Right atrium auricular region (tissue), 2 donors: Measurements from ENCODE around the gene TENM3. TPM values are rescaled to one million over a fixed set of nuclear protein-coding genes. Genes with fewer than 3 reads are reported as not detected.

Experiments used
- DNase-seq: peaks from one replicate; pipeline ENCODE4 v3.0.0-alpha.2; 2019; ENCODE audit warnings: low spot score
- H3K27ac ChIP-seq, 2 donors: fragments of 200-600 bp; sonication (generic); 1 replicate in 1 of 2; 2 replicates in 1 of 2; pipeline ENCODE4 v1.5.1; 2016 to 2019
- H3K27me3 ChIP-seq, 2 donors: fragments of 200-600 bp; sonication (generic); one replicate each; pipeline versions ENCODE4 v1.5.1 to v1.6.0; 2017 to 2019
- H3K36me3 ChIP-seq: fragments of 200-600 bp; sonication (generic); one replicate; pipeline ENCODE4 v1.5.1; 2016
- H3K4me1 ChIP-seq, 2 donors: fragments of 200-600 bp; sonication (generic); one replicate each; pipeline versions ENCODE4 v1.5.1 to v1.6.0; 2017 to 2019
- H3K4me3 ChIP-seq, 2 donors: fragments of 200-600 bp; sonication (generic); 1 replicate in 1 of 2; 2 replicates in 1 of 2; pipeline ENCODE4 v1.5.1; 2017 to 2019; ENCODE audit warnings: mild to moderate bottlenecking in 1 of 2, moderate library complexity in 1 of 2
- H3K9me3 ChIP-seq, 2 donors: fragments of 200-600 bp; sonication (generic); one replicate each; pipeline ENCODE4 v1.5.1; 2019
- total RNA-seq, 2 donors: library from RNA; depleted of rRNA; stranded (reverse); fragments of >200 nt; gene quantifications; one replicate each; pipeline ENCODE4 v1.1.0, GENCODE V29; 2016
- TF ChIP-seq, protein P1 (sequence below), 2 donors: fragments of 200-600 bp; sonication (generic); IDR thresholded peaks; one replicate each; pipeline ENCODE4 v1.5.1; 2019; ENCODE audit warnings: antibody characterized with exemption in 2 of 2

The TENM3 gene
- total RNA-seq, 2 donors from 2014 or later, result 10.7 to 15.9 TPM

DNA sequence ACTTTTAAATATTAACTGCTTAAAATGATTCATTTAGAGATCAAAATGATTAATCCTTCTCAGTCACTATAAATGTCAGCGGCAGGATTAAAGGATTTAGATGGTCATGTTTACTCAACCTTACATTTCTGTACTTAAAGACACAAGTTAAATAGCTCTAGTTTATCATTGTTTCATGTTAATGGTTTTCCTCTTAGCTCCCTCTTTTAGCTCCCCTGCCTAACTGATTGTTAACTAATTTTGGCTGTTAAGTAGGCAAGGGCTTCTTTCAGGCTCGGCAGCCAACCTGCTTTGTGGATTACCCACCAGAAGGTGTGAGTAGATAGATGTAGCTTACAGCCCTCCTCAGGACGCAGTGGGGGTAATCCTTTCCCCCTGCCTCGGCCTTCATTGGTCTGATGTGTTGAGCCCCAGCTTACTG is 96.0 kb downstream of the TENM3 start:
- Histone ChIP-seq H3K4me1 (no peaks in the 10 kb centered on the region), H3K4me3 (no peak overlapping the region)

DNA sequence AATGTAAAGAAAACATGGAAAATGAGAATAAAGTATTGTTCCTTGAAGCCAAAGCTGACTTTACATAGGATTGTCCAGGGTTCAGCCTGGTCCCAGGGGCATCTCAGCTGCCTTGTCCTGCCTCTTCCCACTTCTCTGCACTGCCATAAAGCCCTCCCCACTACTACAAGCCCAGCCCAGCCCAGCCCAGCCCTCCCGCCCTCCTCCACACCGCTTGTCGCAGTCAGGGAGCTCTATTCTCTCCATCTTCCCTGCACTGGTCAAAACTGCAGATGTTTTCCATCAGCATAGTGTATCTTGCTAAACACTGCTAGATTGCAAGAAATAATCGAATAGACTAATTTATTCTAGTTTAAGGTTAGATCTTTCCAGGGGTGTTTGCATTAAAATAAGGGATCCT is 100.3 kb downstream of the TENM3 start:
- H3K27ac ChIP-seq, result no peak overlapping the region
- no peak for DNase-seq
- H3K9me3 ChIP-seq, result no peaks in the 10 kb centered on the region
- no peaks in the 10 kb centered on the region for H3K36me3 ChIP-seq
- no peaks in the 10 kb centered on the region for H3K27me3 ChIP-seq
- H3K4me3 ChIP-seq, result no peak overlapping the region
- TF ChIP-seq, protein P1, sequence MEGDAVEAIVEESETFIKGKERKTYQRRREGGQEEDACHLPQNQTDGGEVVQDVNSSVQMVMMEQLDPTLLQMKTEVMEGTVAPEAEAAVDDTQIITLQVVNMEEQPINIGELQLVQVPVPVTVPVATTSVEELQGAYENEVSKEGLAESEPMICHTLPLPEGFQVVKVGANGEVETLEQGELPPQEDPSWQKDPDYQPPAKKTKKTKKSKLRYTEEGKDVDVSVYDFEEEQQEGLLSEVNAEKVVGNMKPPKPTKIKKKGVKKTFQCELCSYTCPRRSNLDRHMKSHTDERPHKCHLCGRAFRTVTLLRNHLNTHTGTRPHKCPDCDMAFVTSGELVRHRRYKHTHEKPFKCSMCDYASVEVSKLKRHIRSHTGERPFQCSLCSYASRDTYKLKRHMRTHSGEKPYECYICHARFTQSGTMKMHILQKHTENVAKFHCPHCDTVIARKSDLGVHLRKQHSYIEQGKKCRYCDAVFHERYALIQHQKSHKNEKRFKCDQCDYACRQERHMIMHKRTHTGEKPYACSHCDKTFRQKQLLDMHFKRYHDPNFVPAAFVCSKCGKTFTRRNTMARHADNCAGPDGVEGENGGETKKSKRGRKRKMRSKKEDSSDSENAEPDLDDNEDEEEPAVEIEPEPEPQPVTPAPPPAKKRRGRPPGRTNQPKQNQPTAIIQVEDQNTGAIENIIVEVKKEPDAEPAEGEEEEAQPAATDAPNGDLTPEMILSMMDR (IDR thresholded peaks at IDR 0.05), result no peak
- H3K4me1 ChIP-seq, result no peaks in the 10 kb centered on the region

More for the DNA sequence above, 96.0 kb downstream of the TENM3 start:
- no peaks in the 10 kb centered on the region for H3K27me3 ChIP-seq
- no peak overlapping the region for H3K27ac ChIP-seq
- no peaks in the 10 kb centered on the region for H3K9me3 ChIP-seq
- no peaks in the 10 kb centered on the region for H3K36me3 ChIP-seq
- DNase-seq, result no peak
- TF ChIP-seq, protein P1 (IDR thresholded peaks at IDR 0.05), result no peak

DNA sequence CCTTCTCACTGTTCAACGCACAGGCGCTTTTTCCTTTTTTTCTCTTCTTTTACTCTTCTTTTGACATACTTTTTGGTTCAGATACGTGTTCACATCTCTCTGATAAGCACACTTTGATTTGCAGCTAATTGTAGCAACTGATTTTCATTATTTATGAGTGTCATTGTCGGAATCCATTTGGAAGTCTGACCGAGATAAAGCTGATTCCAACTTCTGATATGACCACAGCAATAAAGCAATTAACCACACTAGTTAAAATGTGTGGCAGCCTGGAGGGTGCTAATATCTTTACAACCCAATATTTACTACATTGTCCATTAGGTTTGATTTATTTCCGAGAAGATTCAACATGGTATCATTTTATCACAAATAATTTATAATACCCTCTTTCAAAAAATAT is 101.8 kb downstream of the TENM3 start:
- Histone ChIP-seq H3K4me3 (no peak overlapping the region), H3K9me3 (no peaks in the 10 kb centered on the region), H3K36me3 (no peaks in the 10 kb centered on the region), H3K4me1 (no peaks in the 10 kb centered on the region), H3K27ac (no peak overlapping the region), H3K27me3 (no peaks in the 10 kb centered on the region)
- no peak for DNase-seq
- TF ChIP-seq, protein P1 (IDR thresholded peaks at IDR 0.05), result no peak

DNA sequence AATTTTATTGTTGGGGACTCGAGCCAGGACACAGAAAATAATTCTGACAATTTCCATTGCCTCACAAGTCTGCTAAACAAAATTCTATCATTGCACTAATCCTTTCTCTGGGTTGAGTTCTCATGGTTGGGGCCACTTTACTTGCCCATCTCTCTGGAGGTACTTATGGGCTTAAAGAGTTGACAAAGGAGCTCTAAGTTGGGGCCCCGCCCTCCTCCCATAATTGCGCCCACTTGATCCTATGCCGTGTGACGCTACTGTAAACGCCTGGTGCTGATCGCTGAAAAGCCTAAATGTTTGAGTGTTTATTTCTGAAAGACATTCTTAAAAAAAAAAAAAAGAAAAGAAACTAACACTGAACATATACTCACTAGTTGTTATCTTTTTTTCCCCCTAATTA is 103.0 kb downstream of the TENM3 start:
- Histone ChIP-seq H3K27ac (no peak overlapping the region), H3K9me3 (no peaks in the 10 kb centered on the region), H3K36me3 (no peaks in the 10 kb centered on the region), H3K27me3 (no peaks in the 10 kb centered on the region), H3K4me1 (no peaks in the 10 kb centered on the region), H3K4me3 (no peak overlapping the region)
- no peak for DNase-seq
- TF ChIP-seq, protein P1 (IDR thresholded peaks at IDR 0.05), result no peak

DNA sequence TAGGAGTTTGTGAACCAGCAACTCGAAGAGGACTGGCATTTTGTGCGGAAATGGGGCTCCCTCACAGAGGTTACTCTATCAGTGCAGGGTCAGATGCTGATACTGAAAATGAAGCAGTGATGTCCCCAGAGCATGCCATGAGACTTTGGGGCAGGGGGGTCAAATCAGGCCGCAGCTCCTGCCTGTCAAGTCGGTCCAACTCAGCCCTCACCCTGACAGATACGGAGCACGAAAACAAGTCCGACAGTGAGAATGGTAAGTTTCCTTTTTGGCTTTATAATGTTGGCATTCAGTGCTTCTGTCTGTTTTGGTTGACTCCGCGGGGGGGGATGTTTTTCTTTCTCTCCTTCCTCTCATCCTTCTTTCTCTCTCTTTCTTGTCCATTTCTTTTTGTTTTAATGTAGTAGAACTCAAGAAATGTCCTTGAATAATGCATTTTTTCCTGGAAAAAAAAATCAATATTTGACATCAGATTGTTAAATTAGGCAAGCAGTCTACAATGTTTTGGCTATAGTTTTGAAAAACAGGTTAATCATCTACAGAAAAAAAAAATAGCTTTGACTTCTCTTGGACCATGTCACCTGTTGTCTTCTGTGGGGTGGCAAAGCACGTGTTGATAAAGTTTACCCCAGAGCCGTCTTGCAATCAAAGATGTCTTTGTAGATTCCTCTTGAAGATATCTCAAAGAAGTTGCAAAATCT is 103.6 kb downstream of the TENM3 start:
- no peak for DNase-seq
- Histone ChIP-seq H3K27ac (no peak overlapping the region), H3K4me3 (no peak overlapping the region), H3K27me3 (no peaks in the 10 kb centered on the region), H3K9me3 (no peaks in the 10 kb centered on the region), H3K4me1 (no peaks in the 10 kb centered on the region), H3K36me3 (no peaks in the 10 kb centered on the region)
- TF ChIP-seq, protein P1 (IDR thresholded peaks at IDR 0.05), result no peak
